ENCODE results near the gene MYOF. TPM values are rescaled to one million over a fixed set of nuclear protein-coding genes. Genes with fewer than 3 reads are reported as not detected.
"Not testable (repeated sequence)": the region's sequence is repeated elsewhere in the genome, so short reads cannot be mapped to it uniquely, and the experiment has no call there.

MYOF gene
- total RNA-seq, 1 donor from 2014 or later, result 3.6 TPM

DNA sequence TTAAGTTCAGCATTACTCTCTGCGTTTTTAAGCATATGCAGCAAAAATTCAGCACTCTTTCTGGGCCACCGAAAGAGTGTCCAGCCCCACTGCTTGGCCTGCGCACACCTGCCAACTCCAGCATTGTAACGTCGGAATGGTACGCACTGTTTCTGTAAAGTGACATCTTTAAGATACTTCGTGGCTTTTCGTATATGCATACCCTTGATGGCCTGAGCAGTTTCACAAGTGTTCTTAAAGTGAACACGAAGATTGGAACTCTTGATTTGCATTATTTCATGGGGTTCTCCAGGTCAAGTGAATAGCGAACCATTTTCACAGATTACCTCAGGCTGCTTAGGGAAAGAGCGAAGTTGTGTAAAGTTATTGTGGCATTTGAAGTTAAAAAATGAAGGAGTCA is 197.9 kb downstream of the MYOF start:
- DNase-seq, result not testable (repeated sequence)

DNA sequence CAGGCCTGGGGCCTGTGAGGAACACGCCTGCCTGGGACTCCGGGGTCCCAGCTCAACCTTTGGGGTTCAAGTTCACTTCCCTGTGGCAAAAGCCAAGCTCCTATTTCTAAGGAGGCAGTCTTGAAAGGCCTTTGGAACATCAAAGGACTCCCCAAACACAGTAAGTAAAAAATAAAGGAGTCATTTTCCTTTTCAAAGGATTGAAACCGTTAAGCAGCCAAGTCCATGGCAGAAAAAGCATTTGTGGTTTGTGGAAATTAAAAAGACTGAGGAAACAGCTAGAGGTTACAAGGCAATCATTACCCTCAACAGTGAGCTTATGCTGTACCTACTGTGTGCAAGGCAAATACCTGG is 200.8 kb downstream of the MYOF start:
- no peak for DNase-seq

DNA sequence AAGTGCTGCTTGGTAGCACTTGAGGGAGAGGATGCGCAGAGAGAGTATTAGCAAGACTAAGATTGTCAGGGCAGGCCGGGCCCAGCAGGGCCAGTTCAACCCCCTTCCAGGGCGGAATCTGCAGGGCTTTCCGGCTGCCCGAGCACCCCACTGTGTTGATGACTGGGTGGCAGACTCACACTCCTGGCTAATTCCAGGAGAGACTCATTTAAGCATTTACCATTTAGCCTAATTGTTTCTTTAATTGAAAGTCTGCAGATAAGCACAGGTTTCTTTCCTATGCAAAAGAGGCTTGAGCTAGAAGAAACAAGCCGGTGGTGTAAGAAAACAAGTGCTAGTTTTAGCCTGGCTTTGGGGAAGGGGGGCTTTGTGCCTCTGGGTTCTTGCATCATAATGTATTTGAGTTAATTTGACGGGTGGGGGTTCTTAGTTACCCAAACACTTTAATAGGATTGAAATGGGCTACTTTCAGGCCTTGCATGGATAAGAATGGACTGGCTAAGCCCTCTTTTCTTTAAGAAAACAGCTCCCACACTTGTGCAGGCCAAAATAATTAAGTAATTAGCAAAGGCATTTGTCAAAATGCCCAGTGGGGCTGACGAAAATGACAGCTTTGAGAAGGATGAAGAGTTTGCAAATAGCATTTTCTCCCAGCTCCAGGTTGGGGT is 201.3 kb downstream of the MYOF start:
- DNase-seq, result no peak

DNA sequence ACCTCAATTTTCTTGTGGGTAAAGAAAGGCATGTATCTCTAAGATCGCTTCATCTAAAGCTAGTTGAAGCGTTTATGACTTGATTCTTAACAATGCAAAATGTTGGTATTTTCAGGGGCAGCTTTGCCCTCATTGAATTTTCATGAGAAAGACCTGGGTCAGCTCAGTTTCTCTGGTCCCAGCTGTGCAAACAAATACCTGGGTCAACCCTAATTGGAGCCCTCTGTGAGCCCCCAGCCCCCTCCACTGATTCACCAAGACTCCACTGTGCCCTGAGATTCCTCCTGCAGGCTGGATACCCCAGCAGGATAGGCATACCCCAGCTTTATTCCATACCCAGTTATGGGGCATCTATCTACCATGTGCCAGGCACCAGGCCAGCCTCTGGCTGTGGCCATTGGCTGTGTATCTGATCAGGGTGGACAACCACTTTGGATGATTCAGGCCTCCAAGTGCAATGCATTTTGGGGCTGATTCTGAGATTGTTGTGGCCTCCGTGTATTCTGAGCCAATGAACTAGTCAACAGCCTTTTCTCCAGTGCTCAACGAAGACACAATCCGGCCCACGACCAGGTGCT is 201.9 kb downstream of the MYOF start:
- no peak for DNase-seq

DNA sequence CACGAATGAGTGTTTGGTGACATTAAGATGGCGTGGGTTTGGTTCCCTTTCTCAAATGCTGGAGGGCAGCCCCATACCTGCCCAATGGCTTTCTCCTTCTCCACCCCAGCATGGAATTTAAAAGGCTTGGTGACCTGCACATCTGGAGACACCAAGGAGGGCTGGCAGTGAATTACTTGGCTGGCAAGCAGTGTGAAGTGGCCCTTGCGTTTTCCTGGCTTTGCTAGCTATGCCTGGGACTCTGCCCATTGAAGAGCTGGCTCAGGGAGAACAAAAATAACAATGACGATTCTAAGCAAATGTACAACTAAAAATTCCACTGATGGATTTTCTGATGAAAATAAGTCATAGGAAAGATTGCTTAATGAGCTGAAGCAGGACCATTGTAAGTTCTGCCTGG is 204.8 kb downstream of the MYOF start:
- DNase-seq, result no peak

DNA sequence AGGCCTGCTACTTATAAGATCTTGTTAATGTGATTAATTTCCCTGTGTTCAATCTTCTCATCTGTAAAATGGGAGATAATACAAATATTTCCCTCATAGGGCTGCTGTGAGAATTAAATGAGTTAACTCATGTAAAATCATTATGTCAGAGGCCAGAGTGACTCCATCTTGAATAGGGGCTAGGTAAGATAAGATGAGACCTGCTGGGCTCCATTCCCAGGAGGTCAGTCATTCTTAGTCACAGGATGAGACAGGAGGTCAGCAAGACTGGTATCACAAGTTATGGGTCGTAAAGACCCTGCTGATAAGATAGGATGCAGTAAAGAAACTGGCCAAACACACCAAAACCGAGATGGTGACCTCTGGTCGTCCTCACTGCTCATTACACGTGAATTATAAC is 207.7 kb downstream of the MYOF start:
- no peak for DNase-seq

DNA sequence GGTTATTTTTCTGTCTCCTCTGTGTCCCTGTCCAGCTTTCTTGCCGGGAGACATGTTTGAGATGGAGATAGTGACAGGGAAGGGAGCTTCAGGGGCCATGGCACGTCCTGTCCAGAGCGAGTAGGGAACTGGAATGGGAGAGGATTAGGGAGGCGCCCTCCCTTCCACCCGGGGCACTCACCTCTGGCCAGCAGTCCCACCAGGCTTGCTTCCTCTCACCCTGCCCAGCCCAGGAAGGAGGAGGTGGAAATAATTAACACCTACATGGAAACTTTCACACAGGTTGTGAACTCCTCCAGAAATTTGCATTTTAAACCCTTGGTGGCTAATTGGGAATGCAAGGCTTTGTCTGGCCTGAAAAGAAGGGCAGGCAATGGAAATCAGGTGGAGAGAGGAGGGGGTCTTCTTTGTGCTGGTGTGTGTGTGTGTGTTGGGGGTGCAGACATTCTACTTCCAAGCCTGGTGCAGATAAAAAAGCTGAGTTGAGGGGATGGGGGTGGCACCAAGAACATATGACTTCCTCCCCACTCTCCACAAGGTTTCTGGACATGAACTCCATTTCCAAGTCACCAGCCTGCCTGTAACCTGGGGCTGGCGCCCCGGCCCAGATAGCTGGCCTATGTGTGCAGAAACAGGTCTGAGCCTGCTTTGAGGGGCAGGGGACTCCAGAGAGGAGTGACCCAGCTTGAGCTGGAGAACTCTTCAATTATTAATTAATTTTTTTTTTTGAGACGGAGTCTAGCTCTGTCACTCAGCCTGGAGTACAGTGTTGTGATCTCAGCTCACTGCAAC is 209.1 kb downstream of the MYOF start:
- no peak for DNase-seq

DNA sequence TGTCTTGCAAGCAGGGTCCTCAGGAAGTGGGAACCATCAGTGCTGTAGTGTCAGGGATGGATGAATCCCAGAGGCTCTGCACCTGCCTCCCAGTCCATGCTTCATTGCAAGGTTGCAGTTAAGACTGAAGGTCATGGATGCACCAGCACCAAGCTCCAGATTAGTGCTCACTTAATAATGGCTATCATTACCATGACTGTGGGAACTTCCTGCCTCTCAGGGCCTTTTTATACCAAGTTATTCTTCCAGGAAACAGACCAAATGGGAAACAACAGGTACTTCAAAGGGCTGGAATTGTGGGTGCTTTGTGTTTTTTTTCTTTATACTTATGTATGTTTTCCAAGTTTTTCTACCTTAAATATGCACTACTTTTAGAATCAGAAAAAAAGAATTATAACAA is 210.8 kb downstream of the MYOF start:
- DNase-seq, result no peak

DNA sequence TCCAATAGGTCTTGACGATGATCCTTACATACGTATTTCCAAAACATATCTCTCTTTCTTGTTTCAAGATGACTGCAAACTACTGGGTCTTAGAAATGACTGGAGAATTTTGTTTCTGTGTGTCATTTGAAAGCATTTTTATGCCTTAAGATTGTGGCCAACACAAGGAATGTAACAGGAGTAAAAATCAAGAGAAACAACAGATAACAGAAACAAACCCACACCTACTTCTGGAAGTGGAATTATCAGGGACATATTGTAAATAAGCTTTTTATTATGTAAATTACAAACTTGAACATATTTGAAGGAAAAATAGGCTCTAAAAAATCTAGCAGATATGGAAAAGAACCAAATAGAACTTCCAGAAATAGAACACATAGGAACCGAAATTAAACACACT is 212.9 kb downstream of the MYOF start:
- DNase-seq, result no peak

DNA sequence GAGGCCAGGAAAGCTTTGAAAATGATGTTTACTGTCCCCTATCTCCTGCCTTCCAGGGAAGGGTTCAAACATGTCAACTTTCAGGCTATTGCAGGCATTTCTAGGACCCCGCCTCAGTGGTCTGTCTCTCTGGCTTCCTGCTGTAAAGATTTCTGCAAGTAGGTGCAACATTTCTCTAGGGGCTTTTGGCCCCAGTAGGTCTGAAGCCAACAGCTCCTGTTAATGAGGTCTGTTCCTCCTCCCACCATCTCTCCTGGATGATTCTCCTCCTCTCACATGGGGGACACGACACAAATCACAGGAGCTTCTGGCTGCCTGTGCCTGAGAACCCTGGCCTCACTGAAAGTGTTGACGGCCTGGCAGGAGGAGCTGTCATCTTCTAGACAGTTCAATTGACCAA is 214.1 kb downstream of the MYOF start:
- no peak for DNase-seq

DNA sequence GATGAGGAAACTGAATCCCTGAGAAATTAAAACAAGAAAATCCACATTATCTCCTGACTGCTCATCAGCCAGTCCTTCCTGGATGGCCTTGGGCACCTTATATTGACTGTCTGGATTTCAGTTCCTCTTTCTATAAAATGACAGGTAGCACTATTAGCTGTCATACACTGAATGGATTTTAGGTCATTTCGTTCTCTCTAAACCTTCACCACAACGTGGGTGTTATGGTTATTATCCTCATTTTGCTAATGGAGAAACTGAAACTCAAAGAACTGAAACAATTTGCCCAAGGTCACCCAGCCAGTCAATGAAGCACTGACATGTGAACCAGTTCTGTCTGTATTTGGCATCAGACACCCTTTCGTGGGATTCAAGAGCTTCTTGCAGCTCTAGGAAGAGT is 214.6 kb downstream of the MYOF start:
- no peak for DNase-seq

DNA sequence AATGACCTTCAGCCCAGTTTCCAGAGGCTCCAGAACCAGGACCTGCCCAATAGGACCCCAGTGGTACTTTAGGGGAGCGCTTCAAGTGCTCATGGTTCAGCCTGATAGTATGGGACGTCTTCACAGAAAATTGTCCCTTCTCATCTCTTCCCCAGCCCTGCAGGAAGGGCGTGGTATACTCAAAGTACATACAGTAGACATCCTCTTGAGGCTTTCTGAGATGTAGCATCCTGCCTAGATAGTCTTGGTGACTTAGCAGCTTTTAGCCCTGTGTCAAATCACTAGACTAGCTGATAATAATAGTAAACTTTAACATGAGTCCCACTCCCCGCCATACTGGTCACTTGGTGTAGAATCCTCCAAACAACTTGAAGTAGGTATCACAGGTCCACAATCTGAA is 215.3 kb downstream of the MYOF start:
- DNase-seq, result no peak

DNA sequence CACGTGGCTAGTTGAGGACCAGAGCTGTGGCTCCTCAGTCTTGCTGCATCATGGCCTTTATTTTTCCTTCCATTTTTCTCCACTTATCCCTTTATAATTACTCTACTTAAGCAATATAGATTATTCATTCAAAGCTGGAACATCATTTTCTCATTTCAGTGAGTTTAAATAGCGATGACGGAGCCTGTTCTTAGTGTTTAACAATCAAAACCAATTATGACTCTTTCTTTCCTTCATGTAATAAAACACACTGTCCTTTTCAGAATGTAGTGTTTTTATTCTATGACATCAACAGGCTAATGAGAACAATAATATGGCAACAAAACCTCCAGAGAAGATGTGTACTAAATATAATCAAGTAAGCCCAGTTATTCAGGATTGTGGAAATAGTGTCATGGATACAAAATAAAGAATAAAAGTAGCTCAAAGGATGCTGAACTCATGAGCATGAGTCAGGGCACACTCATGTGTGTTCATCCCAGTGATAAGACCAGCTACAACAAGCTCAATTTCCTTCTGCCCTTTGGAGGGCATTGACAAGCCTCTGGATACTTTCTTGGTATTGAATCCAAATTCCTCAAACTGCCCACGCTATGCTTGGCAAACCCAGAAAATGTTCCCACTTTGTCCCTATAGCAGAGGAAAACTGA is 220.0 kb downstream of the MYOF start:
- no peak for DNase-seq

DNA sequence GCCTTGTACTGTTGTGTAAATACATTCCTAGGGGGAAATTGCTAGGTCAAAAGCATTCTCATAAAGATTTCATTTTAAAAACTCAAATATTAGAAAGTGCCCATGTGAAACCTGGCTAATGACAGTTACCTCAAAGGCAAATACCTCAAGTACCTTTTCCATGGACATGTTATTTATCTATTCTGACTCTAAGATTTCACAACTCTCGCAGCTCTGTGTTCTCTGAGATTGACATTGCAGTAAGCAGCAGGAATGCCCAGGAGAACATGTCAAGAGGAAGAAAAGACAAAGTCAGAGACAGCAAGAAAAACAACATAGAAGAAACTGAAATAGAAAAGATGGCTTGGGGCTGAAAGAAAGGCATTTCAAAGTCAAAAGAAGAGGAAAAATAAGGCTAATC is 221.0 kb downstream of the MYOF start:
- DNase-seq, result no peak

DNA sequence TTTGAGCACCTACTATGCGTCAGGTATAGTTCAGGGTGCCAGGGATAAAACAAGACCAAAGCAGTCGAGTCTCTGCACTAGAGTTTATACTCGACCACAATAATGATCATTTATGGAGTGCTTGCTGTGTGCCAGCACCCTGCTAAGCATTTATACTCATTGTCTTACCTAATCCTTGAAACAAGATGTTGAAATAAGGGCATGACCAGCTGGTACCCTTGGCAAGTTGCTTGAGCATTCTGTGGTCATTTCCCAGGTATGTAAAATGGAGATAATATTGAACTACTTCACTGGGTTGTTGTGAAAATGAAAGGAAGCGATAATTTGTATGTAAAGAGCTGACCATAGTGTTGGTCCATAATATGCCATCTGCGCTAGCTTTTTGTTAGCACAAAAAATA is 223.0 kb downstream of the MYOF start:
- no peak for DNase-seq

Small RNAs within 50 kb of the gene (small RNA-seq; reads per million reads assigned to genes)
- not detected for gene RNA5SP323

Other genes starting within 250 kb of the MYOF start
- 1.9 TPM for gene CEP55, start 14.3 kb upstream of the MYOF start, total RNA-seq
- not detected for gene FFAR4, start 84.3 kb upstream of the MYOF start, total RNA-seq
- gene RBP4, start 118.9 kb upstream of the MYOF start, total RNA-seq, result 1.4 TPM
- not detected for gene PDE6C, start 130.2 kb upstream of the MYOF start, total RNA-seq
- 36.3 TPM for gene FRA10AC1, start 220.3 kb upstream of the MYOF start, total RNA-seq

Data from occipital lobe (tissue), 3 donors.